HS-27A (cell line): ENCODE data around the gene ZFHX3.

Experiments
- DNase-seq: peaks from one replicate; pipeline ENCODE4 v3.0.0-alpha.2; 2012; ENCODE audit warnings: low read depth, missing footprints

The ZFHX3 gene

DNA sequence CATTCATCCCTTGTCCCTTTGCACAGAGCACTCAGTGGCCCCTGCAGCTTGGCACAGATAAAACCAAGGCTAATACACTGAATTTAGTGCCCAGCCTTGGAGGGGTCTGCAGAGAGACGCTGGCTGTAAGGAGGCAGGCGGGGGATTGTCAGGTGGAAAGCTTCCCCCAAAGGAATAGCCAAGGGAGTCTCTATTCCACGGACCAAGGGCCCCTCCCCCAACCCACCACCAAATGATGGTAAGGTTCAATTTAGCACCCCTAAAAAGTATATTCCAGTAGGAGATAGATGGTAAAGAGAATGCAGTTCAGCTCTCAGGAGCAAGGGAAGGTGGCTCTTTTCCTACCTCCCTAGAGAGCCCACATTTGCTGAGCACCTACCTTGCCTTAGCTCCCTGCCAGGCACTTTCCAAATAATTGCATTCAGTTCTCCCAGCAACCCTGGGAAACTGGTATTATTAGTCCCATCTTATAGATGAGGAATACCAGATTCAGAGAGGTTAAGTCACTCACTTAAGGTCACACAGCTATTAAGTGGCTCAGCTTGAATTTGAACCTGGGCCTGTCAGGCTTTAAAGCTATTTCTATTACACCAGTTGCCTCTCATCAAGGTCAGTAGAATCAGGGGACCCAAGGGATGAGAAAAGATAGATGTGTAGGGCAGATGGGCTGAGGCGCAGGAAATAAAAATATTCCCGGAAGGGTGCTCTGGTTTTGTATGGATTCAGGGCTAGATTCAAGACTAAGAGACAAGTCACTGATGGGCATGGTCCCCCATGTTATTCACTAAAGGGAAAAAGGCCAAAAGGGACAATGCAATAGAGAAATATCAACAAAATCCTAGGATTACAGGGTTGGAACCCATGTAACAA is 20.0 kb upstream of the ZFHX3 start:
- DNase-seq, result no peak

GRCh38 chr16:73066927-73067670 is 19.2 kb upstream of the ZFHX3 start:
- no peak for DNase-seq

- DNase-seq, result no peak
Observed at GRCh38 chr16:73066331-73066926, 18.5 kb upstream of the ZFHX3 start.

DNA sequence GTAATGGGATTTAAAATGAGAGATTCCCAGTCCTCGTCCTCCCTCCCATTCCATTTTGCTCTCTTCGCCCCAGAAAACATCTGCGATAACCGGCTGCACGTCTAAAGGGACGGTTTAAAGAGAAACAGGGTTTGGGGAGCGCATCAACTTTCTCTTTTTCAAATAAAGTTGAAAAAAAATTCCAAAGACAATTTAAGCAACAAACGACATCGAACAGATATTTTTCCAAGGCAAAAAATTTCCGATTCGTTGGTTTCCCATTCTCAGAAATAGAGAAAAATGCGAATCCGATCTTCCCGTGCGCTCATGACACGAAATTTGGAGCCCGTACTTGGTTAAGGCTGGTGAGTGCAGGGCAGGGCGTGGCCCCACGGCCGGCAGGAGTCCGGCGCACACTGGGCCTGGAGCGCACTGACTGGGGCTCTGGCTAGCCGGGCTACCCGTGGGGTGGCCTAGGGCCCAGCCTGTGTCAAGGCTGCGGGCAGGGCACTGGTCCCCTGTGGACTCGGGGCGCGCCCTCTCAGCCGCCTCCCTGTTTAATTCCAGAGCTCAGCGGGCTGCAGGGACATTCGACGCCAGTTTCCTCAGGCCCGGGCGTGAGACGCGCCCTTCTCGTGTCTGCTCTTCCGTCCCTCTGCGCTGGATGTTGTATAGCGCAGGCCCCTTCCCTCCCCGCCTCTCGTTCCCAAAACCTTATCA is 17.9 kb upstream of the ZFHX3 start:
- DNase-seq, result no peak

GRCh38 chr16:73064994-73065545 is 17.1 kb upstream of the ZFHX3 start:
- no peak for DNase-seq

DNA sequence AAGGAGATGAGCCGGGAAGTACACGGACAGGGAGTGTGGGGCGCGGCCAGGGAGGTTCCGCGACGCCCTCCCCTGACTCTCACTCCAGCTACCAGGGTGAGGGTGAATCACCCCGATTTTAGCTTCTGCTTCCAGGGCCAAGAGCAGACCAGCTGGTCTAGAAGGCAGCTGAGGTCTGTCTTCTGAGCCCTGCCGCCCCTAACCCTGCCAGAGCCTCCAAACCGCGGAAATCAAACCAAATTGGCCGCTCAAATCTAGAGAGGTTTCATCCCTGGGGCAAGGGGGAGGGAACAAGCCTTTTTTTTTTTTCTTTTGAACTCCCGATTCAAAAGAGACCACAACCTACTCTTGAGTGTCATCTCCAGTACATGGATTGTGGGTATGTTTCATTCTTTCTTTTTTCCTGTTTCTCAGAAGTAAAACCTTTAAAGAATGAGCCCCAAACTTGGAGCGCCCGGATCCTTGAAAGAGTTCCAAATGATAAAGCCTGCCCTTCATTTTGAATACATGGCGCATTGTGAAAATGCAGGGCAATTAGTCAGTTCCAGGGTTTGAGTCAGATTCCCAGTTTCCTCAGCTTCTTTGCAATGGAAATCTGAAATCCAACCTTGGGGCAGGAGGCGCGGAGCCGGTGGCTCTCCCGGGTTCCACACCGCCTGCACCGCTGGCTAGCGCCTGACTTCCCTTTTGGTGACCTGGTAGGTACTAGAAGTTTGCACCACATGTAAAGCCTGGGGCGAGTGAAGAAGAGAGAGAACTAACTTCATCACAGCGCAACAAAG is 16.5 kb upstream of the ZFHX3 start:
- DNase-seq, result no peak

- DNase-seq, result no peak
Observed at GRCh38 chr16:73063854-73064211, 15.9 kb upstream of the ZFHX3 start.

- no peak for DNase-seq
Observed at GRCh38 chr16:73062743-73063733, 15.1 kb upstream of the ZFHX3 start.

- no peak for DNase-seq
Observed at GRCh38 chr16:73062001-73062616, 14.2 kb upstream of the ZFHX3 start.

- DNase-seq, result no peak
Observed at GRCh38 chr16:73060892-73061490, 13.1 kb upstream of the ZFHX3 start.

- DNase-seq, result no peak
Observed at GRCh38 chr16:73059779-73060615, 12.1 kb upstream of the ZFHX3 start.

GRCh38 chr16:73058616-73059409 is 10.9 kb upstream of the ZFHX3 start:
- DNase-seq, result no peak

DNA sequence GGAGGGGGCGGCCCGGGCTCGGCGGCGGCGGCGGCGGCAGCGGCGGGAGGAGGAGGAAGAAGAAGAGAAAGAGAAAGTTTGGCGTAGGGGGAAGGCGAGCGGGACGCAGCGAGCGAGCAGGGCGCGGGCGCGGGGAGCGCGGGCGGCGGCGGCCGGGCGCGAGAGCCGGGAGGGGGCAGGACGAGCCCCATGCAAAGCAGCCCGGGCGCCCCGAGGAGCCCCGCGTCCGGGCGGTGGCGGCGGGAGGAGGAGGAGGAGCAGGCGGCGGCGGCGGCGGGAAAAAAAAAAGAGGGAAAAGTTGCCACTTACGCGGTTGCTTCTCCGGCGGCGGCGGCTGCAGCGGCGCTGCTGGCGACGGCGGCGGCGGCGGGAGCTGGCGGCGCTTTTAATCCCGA is 10.3 kb upstream of the ZFHX3 start:
- DNase-seq, result no peak

DNA sequence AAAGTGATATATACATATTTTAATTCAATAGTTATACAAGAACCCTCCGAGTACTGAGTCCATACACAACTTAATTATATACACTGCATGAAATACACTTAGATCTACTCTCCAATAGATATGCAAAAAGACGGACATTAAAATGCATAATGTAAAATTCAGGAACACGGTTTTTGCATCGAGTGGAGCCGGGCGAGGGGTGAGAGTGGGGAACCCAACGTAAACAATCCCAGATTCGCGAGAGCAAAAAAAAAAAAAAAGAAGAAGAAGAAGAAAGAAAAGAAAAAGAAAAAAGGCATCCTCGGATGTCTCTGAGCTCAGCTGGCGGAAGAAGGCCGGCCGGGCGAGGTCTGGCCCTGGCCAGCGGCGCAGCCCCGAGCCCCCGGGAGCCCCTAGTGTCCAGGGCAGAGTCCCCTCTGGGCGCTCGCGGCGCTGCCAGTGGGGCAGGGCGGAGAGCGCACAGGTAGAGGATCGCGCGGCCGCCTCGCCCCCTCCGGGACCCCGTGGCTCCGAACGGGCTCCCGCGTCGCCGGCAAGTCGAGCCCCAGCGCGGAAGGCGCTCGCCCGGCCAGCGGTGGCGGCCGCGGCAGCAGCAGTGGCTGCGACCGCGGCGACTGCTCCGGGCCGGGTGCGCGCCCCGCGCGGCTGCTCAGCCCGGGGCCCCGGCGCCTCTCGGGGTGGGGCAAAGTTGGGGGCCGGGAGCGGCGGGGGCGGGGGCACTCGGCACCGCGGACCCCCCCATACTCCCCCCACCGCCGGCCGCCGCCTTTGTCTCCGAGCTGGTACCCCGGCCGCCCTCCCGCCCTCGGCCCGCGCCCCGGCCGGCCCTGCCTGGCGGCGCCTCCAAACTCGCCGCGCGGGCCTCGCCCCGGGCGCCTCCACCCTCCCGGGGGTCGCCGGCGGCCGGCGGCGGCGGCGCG is 9.6 kb upstream of the ZFHX3 start:
- DNase-seq, result no peak

GRCh38 chr16:73056921-73057290 is 9.0 kb upstream of the ZFHX3 start:
- DNase-seq, result no peak

GRCh38 chr16:73056448-73056847 is 8.5 kb upstream of the ZFHX3 start:
- DNase-seq, result no peak
